ENCODE data around the gene CYGB.

Gene CYGB

GRCh38 chr17:76537578-76538280 is at the start of gene CYGB:
CYGB (minus strand) TSS chr17:76537709; CDS start chr17:76537542, 167 bp downstream.
- no peak within 1 kb of the TSS for H3K27ac ChIP-seq (ENCODE audit: low read length)
- H3K36me3 ChIP-seq (ENCODE audit: insufficient read depth, low read depth, low read length), result no peaks in the 10 kb centered on the region
- H3K9me3 ChIP-seq (ENCODE audit: insufficient read depth, low read depth, low read length), result no peaks in the 10 kb centered on the region
- no peak within 1 kb of the TSS for H3K9ac ChIP-seq (ENCODE audit: low read depth, low read length)
- peaks cover 12% of the 10 kb centered on the region; the same call in 1 of the 2 replicates for H3K4me1 ChIP-seq (ENCODE audit: insufficient read depth, low read length)
- H3K27me3 ChIP-seq (ENCODE audit: insufficient read depth, low read length), result peaks cover 57% of the 10 kb centered on the region
- peak within 1 kb of the TSS; percentile 60 for H3K4me3 ChIP-seq (ENCODE audit: low read length)

GRCh38 chr17:76586741-76587487 is 49.4 kb upstream of the CYGB start:
- no peaks in the 10 kb centered on the region for H3K4me1 ChIP-seq (ENCODE audit: insufficient read depth, low read length)
- peaks cover 74% of the 10 kb centered on the region for H3K27me3 ChIP-seq (ENCODE audit: insufficient read depth, low read length)
- no peak overlapping the region for H3K9ac ChIP-seq (ENCODE audit: low read depth, low read length)
- H3K9me3 ChIP-seq (ENCODE audit: insufficient read depth, low read depth, low read length), result no peaks in the 10 kb centered on the region
- no peak overlapping the region for H3K4me3 ChIP-seq (ENCODE audit: low read length)
- H3K27ac ChIP-seq (ENCODE audit: low read length), result no peak overlapping the region
- H3K36me3 ChIP-seq (ENCODE audit: insufficient read depth, low read depth, low read length), result no peaks in the 10 kb centered on the region

GRCh38 chr17:76585649-76586593 is 48.4 kb upstream of the CYGB start, which contains the start of gene ST6GALNAC2:
ST6GALNAC2 (minus strand) TSS chr17:76585860; CDS start chr17:76585808, 52 bp downstream.
- Histone ChIP-seq H3K9ac (ENCODE audit: low read depth, low read length) (peak within 1 kb of the TSS; percentile 41; the same call in 1 of the 2 replicates), H3K4me1 (ENCODE audit: insufficient read depth, low read length) (0 out of 2 replicates have a peak, but pooled peaks cover 3% of the 10 kb centered on the region), H3K27ac (ENCODE audit: low read length) (no peak within 1 kb of the TSS), H3K9me3 (ENCODE audit: insufficient read depth, low read depth, low read length) (no peaks in the 10 kb centered on the region), H3K4me3 (ENCODE audit: low read length) (peak within 1 kb of the TSS; percentile 68), H3K36me3 (ENCODE audit: insufficient read depth, low read depth, low read length) (no peaks in the 10 kb centered on the region), H3K27me3 (ENCODE audit: insufficient read depth, low read length) (peaks cover 77% of the 10 kb centered on the region)

- Histone ChIP-seq H3K36me3 (ENCODE audit: insufficient read depth, low read depth, low read length) (no peaks in the 10 kb centered on the region), H3K27me3 (ENCODE audit: insufficient read depth, low read length) (peaks cover 78% of the 10 kb centered on the region), H3K4me3 (ENCODE audit: low read length) (peak overlapping the region; percentile 68), H3K27ac (ENCODE audit: low read length) (no peak overlapping the region), H3K9me3 (ENCODE audit: insufficient read depth, low read depth, low read length) (no peaks in the 10 kb centered on the region), H3K4me1 (ENCODE audit: insufficient read depth, low read length) (0 out of 2 replicates have a peak, but pooled peaks cover 4% of the 10 kb centered on the region), H3K9ac (ENCODE audit: low read depth, low read length) (peak overlapping the region; percentile 41; the same call in 1 of the 2 replicates)
Observed at GRCh38 chr17:76585033-76585648, 47.6 kb upstream of the CYGB start.

GRCh38 chr17:76584427-76585032 is 47.0 kb upstream of the CYGB start:
- Histone ChIP-seq H3K4me1 (ENCODE audit: insufficient read depth, low read length) (0 out of 2 replicates have a peak, but pooled peaks cover 4% of the 10 kb centered on the region), H3K4me3 (ENCODE audit: low read length) (peak overlapping the region; percentile 68), H3K9me3 (ENCODE audit: insufficient read depth, low read depth, low read length) (no peaks in the 10 kb centered on the region), H3K9ac (ENCODE audit: low read depth, low read length) (peak overlapping the region; percentile 41; the same call in 1 of the 2 replicates), H3K27ac (ENCODE audit: low read length) (no peak overlapping the region), H3K27me3 (ENCODE audit: insufficient read depth, low read length) (peaks cover 79% of the 10 kb centered on the region), H3K36me3 (ENCODE audit: insufficient read depth, low read depth, low read length) (no peaks in the 10 kb centered on the region)

GRCh38 chr17:76582660-76583059 is 45.2 kb upstream of the CYGB start:
- H3K9ac ChIP-seq (ENCODE audit: low read depth, low read length), result no peak overlapping the region
- 0 out of 2 replicates have a peak, but pooled peaks cover 4% of the 10 kb centered on the region for H3K4me1 ChIP-seq (ENCODE audit: insufficient read depth, low read length)
- no peaks in the 10 kb centered on the region for H3K9me3 ChIP-seq (ENCODE audit: insufficient read depth, low read depth, low read length)
- H3K27ac ChIP-seq (ENCODE audit: low read length), result no peak overlapping the region
- no peaks in the 10 kb centered on the region for H3K36me3 ChIP-seq (ENCODE audit: insufficient read depth, low read depth, low read length)
- no peak overlapping the region for H3K4me3 ChIP-seq (ENCODE audit: low read length)
- peaks cover 79% of the 10 kb centered on the region for H3K27me3 ChIP-seq (ENCODE audit: insufficient read depth, low read length)

- Histone ChIP-seq H3K4me1 (ENCODE audit: insufficient read depth, low read length) (0 out of 2 replicates have a peak, but pooled peaks cover 4% of the 10 kb centered on the region), H3K27ac (ENCODE audit: low read length) (no peak overlapping the region), H3K9me3 (ENCODE audit: insufficient read depth, low read depth, low read length) (no peaks in the 10 kb centered on the region), H3K4me3 (ENCODE audit: low read length) (no peak overlapping the region), H3K36me3 (ENCODE audit: insufficient read depth, low read depth, low read length) (no peaks in the 10 kb centered on the region), H3K9ac (ENCODE audit: low read depth, low read length) (no peak overlapping the region), H3K27me3 (ENCODE audit: insufficient read depth, low read length) (peaks cover 68% of the 10 kb centered on the region)
Observed at GRCh38 chr17:76581515-76581914, 44.0 kb upstream of the CYGB start.

- Histone ChIP-seq H3K36me3 (ENCODE audit: insufficient read depth, low read depth, low read length) (no peaks in the 10 kb centered on the region), H3K9ac (ENCODE audit: low read depth, low read length) (no peak overlapping the region), H3K9me3 (ENCODE audit: insufficient read depth, low read depth, low read length) (no peaks in the 10 kb centered on the region), H3K27me3 (ENCODE audit: insufficient read depth, low read length) (peaks cover 45% of the 10 kb centered on the region), H3K27ac (ENCODE audit: low read length) (no peak overlapping the region), H3K4me1 (ENCODE audit: insufficient read depth, low read length) (0 out of 2 replicates have a peak, but pooled peaks cover 4% of the 10 kb centered on the region), H3K4me3 (ENCODE audit: low read length) (no peak overlapping the region)
Observed at GRCh38 chr17:76579281-76579680, 41.8 kb upstream of the CYGB start.

- Histone ChIP-seq H3K9me3 (ENCODE audit: insufficient read depth, low read depth, low read length) (no peaks in the 10 kb centered on the region), H3K9ac (ENCODE audit: low read depth, low read length) (no peak overlapping the region), H3K36me3 (ENCODE audit: insufficient read depth, low read depth, low read length) (no peaks in the 10 kb centered on the region), H3K4me1 (ENCODE audit: insufficient read depth, low read length) (0 out of 2 replicates have a peak, but pooled peaks cover 4% of the 10 kb centered on the region), H3K27ac (ENCODE audit: low read length) (no peak overlapping the region), H3K4me3 (ENCODE audit: low read length) (no peak overlapping the region), H3K27me3 (ENCODE audit: insufficient read depth, low read length) (peaks cover 36% of the 10 kb centered on the region)
Observed at GRCh38 chr17:76578376-76578775, 40.9 kb upstream of the CYGB start.

GRCh38 chr17:76577876-76578275 is 40.4 kb upstream of the CYGB start:
- Histone ChIP-seq H3K4me3 (ENCODE audit: low read length) (no peak overlapping the region), H3K36me3 (ENCODE audit: insufficient read depth, low read depth, low read length) (no peaks in the 10 kb centered on the region), H3K4me1 (ENCODE audit: insufficient read depth, low read length) (0 out of 2 replicates have a peak, but pooled peaks cover 4% of the 10 kb centered on the region), H3K9me3 (ENCODE audit: insufficient read depth, low read depth, low read length) (no peaks in the 10 kb centered on the region), H3K27me3 (ENCODE audit: insufficient read depth, low read length) (peaks cover 31% of the 10 kb centered on the region), H3K9ac (ENCODE audit: low read depth, low read length) (no peak overlapping the region), H3K27ac (ENCODE audit: low read length) (no peak overlapping the region)
